ENCODE data around the gene NRXN2.
"Not testable (repeated sequence)": the region's sequence is repeated elsewhere in the genome, so short reads cannot be mapped to it uniquely, and the experiment has no call there.

Gene NRXN2

DNA sequence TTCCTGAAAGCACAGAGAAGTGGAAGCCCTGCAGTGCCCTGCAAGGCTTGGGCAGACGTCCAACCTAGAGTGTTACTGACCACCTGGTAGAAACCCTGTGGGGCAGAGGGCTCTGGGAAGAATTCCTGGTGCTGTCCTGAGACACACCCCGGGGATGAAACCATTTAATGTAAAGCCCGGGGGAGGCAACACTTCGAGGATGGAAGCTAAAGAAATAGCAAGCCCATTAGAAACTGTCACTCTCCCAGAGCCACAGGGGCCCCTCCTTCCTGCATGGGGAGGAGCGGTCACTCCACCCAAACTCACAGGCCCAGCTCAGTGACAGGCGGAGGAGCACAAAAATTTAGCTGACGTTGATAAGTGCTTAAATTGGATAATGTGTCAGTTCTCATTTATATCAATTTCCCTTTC lies 57.6 kb downstream of the NRXN2 start:
- DNase-seq: no peak

DNA sequence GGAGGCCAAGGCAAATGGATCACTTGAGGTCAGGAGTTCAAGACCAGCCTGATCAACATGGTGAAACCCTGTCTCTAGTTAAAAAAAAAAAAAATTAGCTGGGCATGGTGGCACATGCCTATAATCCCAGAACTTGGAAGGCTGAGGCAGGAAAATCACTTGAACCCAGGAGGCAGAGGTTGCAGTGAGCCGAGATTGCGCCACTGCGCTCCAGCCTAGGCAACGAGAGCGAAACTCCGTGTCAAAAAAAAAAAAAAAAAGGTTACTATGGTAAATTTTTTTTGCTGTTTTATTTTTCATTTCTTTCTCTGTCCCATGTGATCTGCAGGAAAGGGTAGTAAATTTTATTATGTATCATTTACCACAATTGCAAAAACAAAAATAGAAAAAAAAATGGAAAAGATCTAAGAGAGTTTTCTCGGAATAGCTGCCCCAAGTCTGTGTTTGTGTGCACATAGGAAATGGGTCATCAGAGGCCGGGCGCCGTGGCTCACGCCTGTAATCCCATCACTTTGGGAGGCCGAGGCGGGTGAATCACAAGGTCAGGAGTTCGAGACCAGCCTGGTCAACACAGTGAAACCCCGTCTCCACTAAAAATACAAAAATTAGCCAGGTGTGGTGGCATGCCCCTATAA lies 58.6 kb downstream of the NRXN2 start:
- DNase-seq: not testable (repeated sequence)

DNA sequence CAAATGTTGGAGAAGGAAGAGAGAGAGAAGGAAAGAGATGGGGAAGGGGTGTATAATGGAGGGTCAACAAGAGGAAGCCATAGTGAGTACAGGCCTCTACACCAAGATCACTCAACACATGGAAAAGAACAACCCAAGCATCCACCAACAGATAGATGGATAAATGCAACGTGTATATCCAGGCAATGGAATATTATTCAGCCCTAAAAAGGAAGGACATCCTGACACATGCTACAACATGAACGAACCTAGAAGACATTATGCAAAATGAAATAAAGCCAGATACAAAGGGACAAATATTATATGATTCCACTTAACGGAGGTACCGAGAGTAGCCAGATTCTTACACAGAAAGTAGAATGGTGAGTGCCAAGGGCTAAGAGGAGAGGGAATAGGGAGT lies 59.3 kb downstream of the NRXN2 start:
- DNase-seq: no peak

DNA sequence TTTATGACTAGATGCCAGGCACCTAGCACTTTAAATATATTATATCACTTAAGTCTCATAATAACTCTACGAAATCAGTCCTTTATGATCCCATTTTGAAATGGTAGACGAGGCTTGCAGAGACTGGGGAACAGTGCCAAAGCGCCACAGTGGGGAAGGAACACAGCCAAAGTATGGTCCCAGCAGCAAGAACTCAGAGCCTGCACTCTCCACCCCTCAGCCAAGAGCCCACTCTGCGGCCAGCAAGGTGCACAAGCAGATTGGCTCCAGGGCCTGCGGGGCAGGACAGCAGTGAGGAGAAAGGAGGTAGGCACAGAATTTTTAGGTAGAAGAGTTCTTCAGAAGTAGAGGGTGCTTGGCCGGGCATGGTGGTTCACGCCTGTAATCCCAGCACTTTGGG lies 61.4 kb downstream of the NRXN2 start:
- no peak for DNase-seq

DNA sequence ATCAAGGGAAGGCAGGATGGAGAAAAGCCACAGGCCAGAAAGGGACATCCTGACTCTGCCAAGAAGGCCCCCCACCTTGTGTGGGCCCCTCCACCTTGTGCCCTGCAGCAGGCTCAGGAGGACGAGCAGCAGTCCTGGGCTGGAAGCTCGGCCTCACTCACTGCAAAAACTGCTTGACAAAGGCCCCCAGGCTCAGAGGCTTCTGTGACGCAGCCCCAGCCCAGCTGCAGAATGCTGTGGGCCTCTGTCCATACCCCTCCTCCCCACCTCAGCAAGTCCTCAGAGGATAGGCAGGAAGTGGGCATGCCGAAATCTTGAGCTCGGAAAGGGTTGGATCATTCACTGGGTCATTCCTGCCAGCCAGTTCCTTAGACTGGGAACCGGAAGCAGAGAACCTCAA lies 61.9 kb downstream of the NRXN2 start:
- DNase-seq: no peak

DNA sequence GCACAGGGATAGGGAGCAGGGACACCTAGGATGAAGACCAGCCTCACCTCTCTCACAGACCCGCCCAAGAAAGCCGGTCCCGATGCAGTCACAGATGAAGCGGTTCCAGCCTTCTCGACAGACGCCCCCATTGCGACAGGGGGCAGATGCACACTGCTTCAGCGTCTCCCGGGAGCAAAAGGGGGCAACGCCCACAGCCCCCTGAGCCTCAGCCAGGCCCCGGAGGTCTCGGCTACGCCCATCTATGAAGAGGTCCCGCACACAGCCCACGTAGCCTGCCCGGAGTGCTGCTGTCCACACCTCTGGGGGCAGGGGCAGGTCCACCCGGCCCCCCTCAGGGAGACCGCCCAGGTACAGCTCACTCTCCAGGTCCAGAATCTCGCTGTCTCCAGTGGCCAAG lies 62.3 kb downstream of the NRXN2 start:
- no peak for DNase-seq

DNA sequence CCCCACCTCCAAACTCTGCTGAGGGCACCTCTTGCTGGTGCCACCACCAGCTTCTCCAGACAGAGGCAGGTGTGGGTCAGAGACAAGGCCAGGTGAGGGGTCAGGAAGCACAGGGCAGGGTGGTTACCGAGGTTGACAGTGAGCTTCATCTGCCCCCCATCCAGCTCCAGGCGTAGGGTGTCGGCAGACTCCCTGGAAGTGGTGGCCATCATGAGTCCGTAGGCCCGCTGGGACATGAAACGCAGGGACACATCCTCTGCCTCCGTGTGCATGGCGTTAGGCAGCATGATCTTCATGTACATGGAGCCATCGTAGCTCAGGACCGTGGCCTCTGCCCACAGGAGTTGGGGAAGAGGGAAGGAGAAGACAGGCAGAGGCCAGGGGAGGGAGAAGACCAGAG lies 62.8 kb downstream of the NRXN2 start:
- DNase-seq: no peak

DNA sequence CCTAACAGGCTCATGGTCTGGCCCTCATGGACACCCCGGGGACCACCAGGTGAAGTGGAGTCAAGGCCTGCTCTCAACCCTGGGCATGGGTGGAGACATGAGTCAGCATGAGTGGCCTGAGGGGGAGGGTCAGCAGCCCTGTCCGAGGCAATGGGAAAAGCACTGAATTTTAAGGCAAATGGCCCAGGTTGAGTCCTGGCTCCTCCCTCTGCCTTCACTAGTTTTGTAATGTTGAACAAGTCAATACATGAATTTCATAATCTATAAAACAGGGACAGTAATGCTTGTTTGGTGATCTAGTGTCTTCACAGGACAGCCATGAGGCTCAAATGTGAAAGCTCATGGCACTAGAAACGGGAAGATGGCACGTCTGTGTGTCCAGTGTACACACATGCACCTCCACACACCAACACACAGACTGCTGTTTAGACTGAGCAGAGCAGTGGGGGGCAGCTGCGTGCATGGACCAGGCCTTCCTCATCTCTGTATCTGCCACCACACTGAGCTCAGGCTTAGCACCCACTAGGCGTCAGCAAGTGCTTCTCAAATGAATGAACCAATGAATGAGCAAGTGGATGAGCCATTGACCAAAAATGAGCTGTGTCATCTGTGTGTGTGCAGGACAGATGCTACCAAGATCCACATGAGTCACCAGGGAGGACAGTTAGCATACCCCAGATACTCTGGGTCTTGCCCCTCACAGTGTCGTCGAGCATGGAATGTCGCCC lies 63.4 kb downstream of the NRXN2 start:
- DNase-seq: no peak

DNA sequence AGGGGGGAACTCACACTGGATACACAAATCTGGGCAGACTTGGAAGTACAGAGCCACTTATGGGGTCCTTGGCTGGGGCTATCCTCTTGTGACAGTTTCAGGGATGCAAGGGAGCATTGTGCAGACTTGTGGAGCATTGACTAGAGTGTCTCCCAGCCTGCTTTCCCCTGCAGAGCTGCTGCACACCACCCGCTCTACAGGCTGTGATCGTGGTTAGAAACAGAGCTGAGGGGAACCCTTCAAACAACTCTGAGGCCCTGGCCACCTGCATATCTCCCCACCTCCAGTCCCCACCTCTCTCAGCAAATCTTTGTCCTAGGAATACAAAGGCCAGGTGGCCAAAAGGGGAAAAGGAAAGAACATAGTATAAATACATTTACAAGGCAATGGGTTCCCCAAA lies 64.7 kb downstream of the NRXN2 start:
- no peak for DNase-seq

DNA sequence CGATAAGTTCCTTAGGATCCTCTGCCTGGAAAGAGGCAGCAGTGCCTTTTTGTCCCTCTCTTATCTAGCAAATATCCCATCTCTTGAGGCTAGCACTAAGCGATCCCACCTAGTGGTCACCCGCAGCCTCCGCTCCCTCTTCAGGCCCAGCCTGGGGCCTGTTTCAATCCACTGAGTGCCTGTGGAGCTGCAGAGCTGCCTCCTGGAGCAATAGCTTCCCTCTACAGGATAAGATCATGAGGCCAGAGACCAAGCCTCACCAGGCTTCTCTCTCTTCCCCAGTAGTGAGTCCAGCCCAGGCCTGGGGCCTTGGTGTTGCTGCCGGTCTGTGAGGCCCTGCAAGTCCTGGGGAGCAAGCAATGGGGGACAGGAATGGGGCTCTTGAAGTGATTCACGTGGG lies 66.1 kb downstream of the NRXN2 start:
- DNase-seq: no peak

DNA sequence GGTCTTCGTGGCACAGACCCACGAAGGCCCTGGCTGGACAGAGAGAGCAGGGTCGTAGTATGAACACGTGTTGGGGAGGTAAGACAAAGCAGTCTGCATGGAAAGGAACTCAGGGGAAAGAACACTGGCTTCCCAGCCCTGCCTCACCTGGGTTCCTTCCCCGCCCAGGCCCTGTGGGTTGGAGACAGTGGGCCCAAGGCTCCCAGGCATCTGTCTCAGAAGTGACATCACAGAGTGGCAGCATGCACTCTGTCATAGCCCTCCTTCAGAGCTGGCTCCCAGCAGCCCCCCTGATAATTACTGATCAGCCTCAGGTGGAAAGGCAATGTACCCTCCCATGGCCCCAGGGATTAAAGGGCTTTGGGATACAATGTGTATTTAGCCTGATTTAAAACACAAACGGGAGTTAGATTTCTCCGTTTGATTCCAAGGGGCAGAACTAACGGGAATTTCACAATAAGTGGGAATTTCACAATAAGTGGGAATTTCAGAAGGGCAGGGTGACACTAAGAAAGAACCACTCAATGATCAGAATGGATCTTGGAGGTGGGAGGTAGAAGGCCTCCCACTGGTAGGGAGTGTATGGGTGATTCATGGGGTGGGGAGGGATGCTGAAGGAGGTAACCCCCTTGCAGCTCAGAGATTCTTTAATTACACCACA lies 66.9 kb downstream of the NRXN2 start:
- DNase-seq: no peak

DNA sequence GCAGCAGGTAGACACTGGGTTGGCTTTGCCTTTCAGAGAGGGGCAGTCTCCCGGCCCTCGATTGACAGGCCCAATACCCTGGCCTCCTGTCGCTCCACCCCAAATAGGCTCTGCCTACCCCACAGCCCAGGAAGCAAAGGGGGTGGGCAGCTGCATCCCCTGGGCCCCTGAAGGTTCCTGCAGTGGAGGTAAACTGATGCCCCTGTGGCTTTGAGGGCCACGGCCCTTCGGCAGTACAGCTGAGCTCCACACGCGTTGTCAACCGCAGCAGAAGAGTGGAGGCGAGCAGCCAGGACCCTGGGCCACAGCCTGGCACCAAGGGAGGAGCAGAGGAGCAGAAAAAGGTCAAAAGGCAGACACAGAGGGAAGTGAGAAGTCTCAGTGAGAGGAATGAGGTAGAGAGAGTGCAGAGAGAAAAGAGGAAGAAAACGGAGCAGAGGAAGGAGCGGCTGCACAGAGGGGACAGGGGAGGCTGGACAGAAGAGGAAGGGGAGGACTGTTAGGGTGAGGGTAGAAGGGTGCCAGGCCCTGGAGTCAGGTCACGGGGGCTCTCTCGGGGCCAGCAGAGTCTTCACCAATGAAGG lies 67.9 kb downstream of the NRXN2 start:
- DNase-seq: no peak

DNA sequence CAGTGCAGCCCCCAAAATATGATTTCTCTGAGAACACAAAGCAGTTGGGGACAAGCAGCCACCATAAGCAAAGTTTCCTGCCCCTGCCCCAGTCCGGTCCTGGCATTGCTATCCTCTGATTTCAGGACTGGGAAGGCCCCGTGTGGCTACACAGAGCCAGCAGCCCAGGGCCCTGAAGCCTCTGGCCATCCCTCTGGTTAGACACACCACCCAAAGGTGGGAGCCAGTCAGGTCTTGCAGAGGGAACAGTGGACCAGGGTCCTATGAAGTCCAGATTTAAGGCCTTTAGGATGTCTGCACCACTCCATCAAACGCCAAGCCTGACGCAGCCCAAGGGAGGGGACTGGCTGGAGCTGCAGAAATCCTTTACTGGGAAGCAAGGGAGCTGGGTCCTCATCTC lies 68.6 kb downstream of the NRXN2 start:
- DNase-seq: no peak

DNA sequence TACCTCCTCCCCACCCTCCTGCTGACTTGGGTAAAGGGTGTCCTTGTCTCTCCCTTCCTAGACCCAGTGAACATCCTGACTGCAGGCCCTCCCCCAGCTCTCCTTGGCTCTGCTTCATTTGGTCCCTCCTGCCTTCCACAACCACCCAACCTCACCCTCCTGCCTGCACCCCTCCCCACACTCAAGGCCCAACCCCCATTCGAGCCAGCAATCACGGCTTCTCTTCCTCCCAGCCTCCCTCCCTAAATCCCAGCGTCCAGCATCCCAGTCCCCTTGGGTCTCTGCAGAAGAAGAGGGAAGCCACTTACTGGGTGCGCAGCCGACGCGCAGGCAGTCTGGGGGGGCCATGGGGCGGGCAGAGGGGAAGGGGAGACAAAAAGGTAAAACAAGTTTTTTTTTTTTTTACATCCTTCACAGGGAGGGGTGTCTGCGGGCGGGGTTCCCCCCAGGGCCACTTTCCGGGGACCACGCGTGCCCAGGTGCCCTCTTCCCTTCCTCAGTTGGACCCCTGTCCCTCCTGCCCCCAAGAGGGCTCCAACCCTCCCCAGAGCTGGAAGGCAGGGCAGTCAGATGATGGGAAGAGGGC lies 69.5 kb downstream of the NRXN2 start:
- no peak for DNase-seq

DNA sequence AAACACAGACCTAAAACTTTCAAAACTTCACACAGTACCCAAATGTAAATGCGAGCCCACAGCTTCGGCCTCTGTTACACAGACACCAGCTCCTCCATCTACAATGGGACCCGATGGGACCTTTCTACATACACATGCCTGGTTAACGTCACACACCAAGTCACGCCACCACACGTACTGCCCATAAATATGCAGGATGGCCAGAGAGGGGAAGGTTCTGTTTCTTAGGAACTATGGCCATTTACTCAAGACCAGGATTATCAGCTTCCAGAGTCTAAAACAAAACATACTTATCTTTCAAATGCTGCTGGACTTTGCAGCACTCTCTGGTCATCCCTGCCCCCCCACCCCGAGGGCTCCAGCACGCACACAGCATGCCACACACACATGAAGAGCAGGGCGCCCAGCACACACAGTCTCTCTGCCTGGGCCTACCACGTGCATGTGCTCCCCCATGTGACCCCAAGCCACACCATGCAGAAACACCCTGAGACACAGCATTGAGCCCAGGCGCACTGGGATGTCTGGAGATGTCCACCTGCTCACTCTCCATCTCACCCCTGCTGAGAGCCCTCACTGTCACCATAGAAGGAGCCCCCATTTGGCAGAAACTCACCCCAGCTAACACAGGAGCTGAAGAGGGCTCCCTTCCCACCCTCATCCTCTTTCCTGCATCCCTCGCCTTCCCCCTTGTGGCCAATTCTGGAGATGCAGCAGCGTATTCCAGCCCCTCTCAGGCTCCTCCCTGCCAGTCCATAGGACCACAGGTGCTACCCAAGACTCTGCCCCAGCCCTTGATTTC lies 70.2 kb downstream of the NRXN2 start:
- DNase-seq: peak; percentile 59

DNA sequence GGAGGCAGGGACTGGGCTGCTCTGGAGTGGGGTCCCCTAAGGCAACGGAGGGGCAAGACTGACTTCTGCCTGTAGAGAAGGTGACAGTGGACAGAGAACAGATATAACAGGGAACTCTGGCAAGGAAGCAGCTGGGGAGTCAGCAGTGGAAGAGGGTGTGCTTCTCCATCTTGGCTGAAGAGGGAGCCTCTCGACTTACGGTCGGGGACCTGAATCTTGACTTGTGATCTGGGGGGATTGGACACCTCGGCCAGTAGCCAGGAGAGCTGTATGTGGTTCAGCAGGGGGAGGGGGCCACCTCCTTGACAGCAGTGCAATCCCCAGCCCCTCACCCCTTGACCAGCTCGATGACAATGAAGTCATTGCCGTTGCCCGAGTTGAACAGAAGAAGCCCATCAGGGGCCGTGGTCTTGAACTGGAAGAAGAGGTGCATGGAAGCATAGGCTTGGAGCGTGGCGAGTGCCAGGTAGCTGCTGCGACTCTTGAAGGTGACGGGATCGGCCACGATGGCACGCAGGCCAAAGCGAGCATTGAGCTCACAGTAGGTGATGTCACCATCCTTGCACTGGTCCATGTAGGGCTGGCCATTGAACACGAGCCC lies 72.0 kb downstream of the NRXN2 start:
- no peak for DNase-seq

DNA sequence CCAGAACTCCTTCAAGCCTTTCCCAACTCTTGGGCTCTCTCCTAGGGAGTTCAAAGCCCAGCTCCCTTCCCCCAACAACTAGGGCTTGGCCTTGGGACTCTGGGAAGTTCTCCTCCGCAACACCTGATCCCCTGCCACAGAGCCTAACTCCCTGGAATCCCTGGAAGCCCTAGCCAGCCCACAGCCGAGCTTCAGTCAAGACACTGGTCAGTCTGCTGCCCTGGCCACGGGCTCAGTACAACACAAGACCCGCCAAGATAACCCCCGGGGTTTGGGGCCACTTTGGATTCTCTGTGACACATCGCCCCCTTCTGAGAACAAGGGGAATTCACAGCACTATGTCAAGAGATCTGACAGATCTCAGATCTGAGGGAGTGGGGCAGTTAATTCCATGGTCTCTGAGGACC lies 73.7 kb downstream of the NRXN2 start:
- no peak for DNase-seq

DNA sequence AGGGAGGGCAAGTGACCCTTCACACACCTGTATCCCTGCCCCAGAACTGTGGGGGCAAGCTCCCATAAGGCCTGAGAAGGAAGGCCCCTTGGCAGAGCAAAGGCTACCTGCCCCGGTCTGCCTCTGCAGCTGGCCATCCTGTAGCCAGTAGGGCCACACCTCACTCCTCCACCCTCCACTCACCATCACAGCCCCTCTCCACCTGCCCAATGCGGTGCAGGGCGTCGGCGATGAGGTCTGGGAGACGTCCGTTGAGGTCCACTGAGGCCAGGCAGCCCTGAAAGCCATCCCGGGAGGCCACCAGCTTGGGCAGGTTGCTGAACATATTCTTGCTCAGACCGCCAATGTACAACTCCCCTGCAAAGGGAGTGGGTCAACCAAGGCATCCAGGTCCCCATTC lies 74.4 kb downstream of the NRXN2 start:
- DNase-seq: no peak

DNA sequence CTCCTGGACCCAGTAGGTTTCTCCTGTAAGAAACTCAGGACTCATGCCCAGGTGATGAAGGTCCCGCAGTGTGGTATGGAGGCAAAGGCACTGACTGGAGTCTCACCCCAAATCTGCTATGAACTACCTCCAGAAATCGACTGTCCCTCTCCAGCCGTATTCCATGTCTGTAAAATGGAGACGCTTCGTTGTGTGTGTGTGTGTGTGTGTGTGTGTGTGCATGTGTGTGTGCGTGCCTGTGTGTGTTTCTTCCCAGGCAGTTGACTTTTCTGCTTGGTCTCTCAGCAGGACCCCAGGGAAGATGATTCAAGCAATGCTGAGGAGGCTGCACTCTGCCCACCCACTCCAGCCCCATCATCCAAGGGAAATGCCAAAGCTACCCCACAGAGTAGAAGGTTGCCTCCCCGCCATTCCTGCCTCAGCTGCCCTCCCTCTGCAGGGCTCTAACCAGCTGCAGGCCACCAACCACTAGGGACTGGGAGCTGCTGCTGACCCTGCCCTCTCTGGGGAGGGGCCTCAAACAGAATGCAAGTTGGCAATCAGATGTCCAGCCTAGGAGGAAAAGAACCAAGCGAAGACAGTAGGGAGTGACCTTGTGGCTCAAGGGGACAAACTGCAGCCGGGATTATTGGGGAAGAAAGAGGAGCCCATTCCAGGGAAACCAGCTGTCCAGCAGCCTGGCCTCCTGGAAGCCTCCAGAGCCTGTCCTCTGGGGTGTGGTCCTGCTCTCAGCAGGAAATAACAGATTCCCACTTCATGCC lies 75.8 kb downstream of the NRXN2 start:
- DNase-seq: no peak

DNA sequence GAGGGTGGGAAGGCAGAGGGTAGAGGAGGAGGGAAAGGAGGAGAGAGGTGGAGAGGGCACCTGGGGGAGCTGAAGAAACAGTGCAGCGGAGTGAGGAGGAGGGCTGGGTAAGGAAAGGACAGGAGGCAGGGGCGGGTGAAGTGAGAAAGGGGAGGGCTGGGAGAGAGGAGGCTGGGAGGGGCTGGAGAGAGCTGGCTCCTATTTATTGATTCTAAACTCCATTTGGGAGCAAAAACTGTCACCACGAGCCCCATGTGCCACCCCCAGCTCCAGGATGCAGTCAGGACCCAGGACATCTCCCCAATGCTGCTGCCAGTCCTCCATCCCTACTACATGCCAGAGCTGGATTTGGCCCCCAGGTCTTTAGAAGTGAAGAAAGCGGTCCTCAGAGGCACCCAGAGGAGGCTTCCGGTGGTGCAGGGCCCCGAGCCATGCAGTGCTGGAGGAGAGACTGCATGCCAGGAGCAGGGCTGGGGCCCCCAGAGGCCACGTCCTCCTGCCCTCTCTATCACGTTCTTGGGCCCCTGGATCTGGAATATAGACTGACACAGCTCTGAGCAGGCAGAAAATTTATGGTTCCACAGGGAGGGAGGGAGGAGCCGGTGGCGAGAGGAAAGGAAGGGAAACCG lies 78.2 kb downstream of the NRXN2 start:
- DNase-seq: no peak
